Stomach (tissue), 4 donors: Measurements from ENCODE around the gene FCAMR.

Source experiments
- POLR2A ChIP-seq, 4 donors: fragments of 450-650 bp; IDR thresholded peaks; one replicate each; pipeline ENCODE4 v1.6.1; 2016; ENCODE audit warnings: antibody characterized with exemption in 4 of 4, control low read depth in 2 of 4, mild to moderate bottlenecking in 1 of 4, moderate library complexity in 1 of 4
- POLR2AphosphoS5 ChIP-seq, 3 donors: sonication (generic); formaldehyde crosslinking; IDR thresholded peaks; one replicate each; pipeline ENCODE4 v1.6.1; 2016; ENCODE audit warnings: antibody characterized with exemption in 3 of 3

GRCh38 chr1:206922524-206922923, 47.7 kb downstream of the FCAMR start:
- TF ChIP-seq POLR2AphosphoS5 (IDR thresholded peaks at IDR 0.05), result no peak
- no peak for TF ChIP-seq POLR2A (IDR thresholded peaks at IDR 0.05)
